ENCODE measurements around the gene ABLIM1.

The ABLIM1 gene

GRCh38 chr10:114623661-114624294 is 34.3 kb downstream of the ABLIM1 start:
- TF ChIP-seq CTCF (IDR thresholded peaks at IDR 0.05; ENCODE audit: borderline replicate concordance, insufficient read depth, low read depth, low read length): no peak
- no peak overlapping the region for H3K4me3 ChIP-seq (ENCODE audit: low read depth, low read length)

GRCh38 chr10:114623155-114623554 is 34.9 kb downstream of the ABLIM1 start:
- H3K4me3 ChIP-seq (ENCODE audit: low read depth, low read length): no peak overlapping the region

GRCh38 chr10:114618722-114619121 is 39.4 kb downstream of the ABLIM1 start:
- H3K4me3 ChIP-seq (ENCODE audit: low read depth, low read length): no peak overlapping the region
- TF ChIP-seq CTCF (IDR thresholded peaks at IDR 0.05; ENCODE audit: borderline replicate concordance, insufficient read depth, low read depth, low read length): no peak

More at GRCh38 chr10:114623155-114623554, 34.9 kb downstream of the ABLIM1 start:
- TF ChIP-seq CTCF (IDR thresholded peaks at IDR 0.05; ENCODE audit: borderline replicate concordance, insufficient read depth, low read depth, low read length): no peak

- no peak for TF ChIP-seq CTCF (IDR thresholded peaks at IDR 0.05; ENCODE audit: borderline replicate concordance, insufficient read depth, low read depth, low read length)
Measured at GRCh38 chr10:114616516-114616915, 41.6 kb downstream of the ABLIM1 start.

GRCh38 chr10:114616103-114616502 is 42.0 kb downstream of the ABLIM1 start:
- no peak for TF ChIP-seq CTCF (IDR thresholded peaks at IDR 0.05; ENCODE audit: borderline replicate concordance, insufficient read depth, low read depth, low read length)
- no peak overlapping the region for H3K4me3 ChIP-seq (ENCODE audit: low read depth, low read length)

More at GRCh38 chr10:114616516-114616915, 41.6 kb downstream of the ABLIM1 start:
- H3K4me3 ChIP-seq (ENCODE audit: low read depth, low read length): no peak overlapping the region

GRCh38 chr10:114615600-114616007 is 42.5 kb downstream of the ABLIM1 start:
- H3K4me3 ChIP-seq (ENCODE audit: low read depth, low read length): no peak overlapping the region
- TF ChIP-seq CTCF (IDR thresholded peaks at IDR 0.05; ENCODE audit: borderline replicate concordance, insufficient read depth, low read depth, low read length): no peak

GRCh38 chr10:114613237-114613979 is 44.7 kb downstream of the ABLIM1 start:
- no peak for TF ChIP-seq CTCF (IDR thresholded peaks at IDR 0.05; ENCODE audit: borderline replicate concordance, insufficient read depth, low read depth, low read length)
- no peak overlapping the region for H3K4me3 ChIP-seq (ENCODE audit: low read depth, low read length)

All from GM12875 (cell line).